Heart left ventricle (tissue), 16 donors: ENCODE results near the gene ATP2B2. TPM values are rescaled to one million over a fixed set of nuclear protein-coding genes. Genes with fewer than 3 reads are reported as not detected.

ENCODE experiments used
- ATAC-seq, 4 donors: fragments of 200-7000 bp; cut with Tn5 transposase; one replicate each; pipeline ENCODE4 v1.9.1; 2020 to 2022; ENCODE audit warnings: moderate library complexity in 4 of 4, mild to moderate bottlenecking in 3 of 4, moderate number of reproducible peaks in 1 of 4
- DNase-seq, 5 donors: peaks; one replicate each; pipeline ENCODE4 v3.0.0-alpha.2; 2020
- H3K27ac ChIP-seq, 12 donors: fragments of 200-600 bp; sonication (generic) in 4 of 12; one replicate each; pipeline versions ENCODE4 v1.5.0 to v1.8.0; 2016 to 2022; ENCODE audit warnings: mild to moderate bottlenecking in 2 of 12
- H3K27me3 ChIP-seq, 9 donors: fragments of 200-600 bp; sonication (generic) in 2 of 9; one replicate each; pipeline versions ENCODE4 v1.5.1 to v1.8.0; 2016 to 2022; ENCODE audit warnings: mild to moderate bottlenecking in 3 of 9
- H3K36me3 ChIP-seq, 9 donors: fragments of 200-600 bp; sonication (generic) in 2 of 9; one replicate each; pipeline versions ENCODE4 v1.5.0 to v1.8.0; 2018 to 2022; ENCODE audit warnings: mild to moderate bottlenecking in 2 of 9
- H3K4me1 ChIP-seq, 12 donors: fragments of 200-600 bp; sonication (generic) in 4 of 12; one replicate each; pipeline versions ENCODE4 v1.5.0 to v1.8.0; 2016 to 2022; ENCODE audit warnings: mild to moderate bottlenecking in 3 of 12
- H3K4me3 ChIP-seq, 12 donors: fragments of 200-600 bp; sonication (generic) in 4 of 12; one replicate each; pipeline versions ENCODE4 v1.5.0 to v1.8.0; 2017 to 2022; ENCODE audit warnings: mild to moderate bottlenecking in 9 of 12, moderate library complexity in 4 of 12
- H3K9me3 ChIP-seq, 12 donors: fragments of 200-600 bp; sonication (generic) in 4 of 12; one replicate each; pipeline versions ENCODE4 v1.5.0 to v1.8.0; 2016 to 2022; ENCODE audit warnings: mild to moderate bottlenecking in 1 of 12
- POLR2A ChIP-seq, 2 donors: fragments of 450-650 bp; IDR thresholded peaks; one replicate each; pipeline ENCODE4 v1.6.1; 2017; ENCODE audit warnings: antibody characterized with exemption in 2 of 2, mild to moderate bottlenecking in 2 of 2, moderate library complexity in 2 of 2
- WGBS, 4 donors: extraction: QIAGEN DNeasy Blood & Tissue Kit in 2 of 4; methylation state at CpG; one replicate each; pipeline versions ENCODE4 v1.1.5 to v1.1.7; 2013 to 2018; 5-methylcytosine and 5-hydroxymethylcytosine counted together
- intact Hi-C, 10 donors: fragments of 100-400 bp; cut with DNase I; formaldehyde crosslinking; loops; one replicate each; pipeline versions ENCODE4 v1.11.1 to v1.14.2; 2022
- polyA plus RNA-seq, 2 donors: library from polyadenylated mRNA; stranded (reverse); fragments of 200-250 nt; gene quantifications; one replicate each; pipeline ENCODE4 v1.2.3, GENCODE V29; 2013
- total RNA-seq, 9 donors: library from RNA; depleted of rRNA in 2 of 9; stranded (reverse); fragments of >200 nt in 2 of 9; fragmentation: NEBNext Ultra II Directional in 3 of 9; extraction: Animal tissue kit (Norgen Biotek cat#: 25700) in 3 of 9; gene quantifications; one replicate each; pipeline versions ENCODE4 v1.1.0 to v1.2.4, GENCODE V29; 2016 to 2023
- TF ChIP-seq, protein P1 (sequence below), 12 donors: fragments of 200-600 bp; sonication (generic) in 4 of 12; IDR thresholded peaks; one replicate each; pipeline versions ENCODE4 v1.5.0 to v1.8.0; 2018 to 2022; ENCODE audit warnings: antibody characterized with exemption in 12 of 12, mild to moderate bottlenecking in 5 of 12
- donor health status: ischemic (EF 13 %, LVEDD 7.1; RV severe dilation, severe dysfunction).
- donor health status: healthy with polysubstance abuse.
- donor health status: DM: no; HTN: yes; CAD: no.
- donor health status: DM: no; HTN: no; CAD: no.
- donor health status: ischemic (EF 25% LVEDD 6.9; RV normal size, moderate dysfunction).
- donor health status: ischemic (EF 25% LVEDD 5.7; RV mildly dilated, moderate dysfunction).
- donor health status: healthy.
- donor health status: DM: yes; HTN: yes; CAD: no.
- donor health status: ischemic (EF 35%, LVEDD 5.7; RV mildly dilated, moderate dysfunction).
- donor health status: nonischemic (EF 11% LVEDD 7.7; RV severe dilation, severe dysfunction).
- donor health status: DM: yes; HTN: yes; CAD: no.
- donor health status: PGD.
- donor health status: ischemic (EF 29% LVEDD 5.4; RV normal size, mild dysfunction).
- donor health status: nonischemic (EF 23%, LVEDD 6.1; RV moderate dilation, normal function).

ATP2B2 gene
- total and polyA plus RNA-seq, 11 donors, result 0.01 to 0.35 (median 0.12) TPM; not detected in 3

DNA sequence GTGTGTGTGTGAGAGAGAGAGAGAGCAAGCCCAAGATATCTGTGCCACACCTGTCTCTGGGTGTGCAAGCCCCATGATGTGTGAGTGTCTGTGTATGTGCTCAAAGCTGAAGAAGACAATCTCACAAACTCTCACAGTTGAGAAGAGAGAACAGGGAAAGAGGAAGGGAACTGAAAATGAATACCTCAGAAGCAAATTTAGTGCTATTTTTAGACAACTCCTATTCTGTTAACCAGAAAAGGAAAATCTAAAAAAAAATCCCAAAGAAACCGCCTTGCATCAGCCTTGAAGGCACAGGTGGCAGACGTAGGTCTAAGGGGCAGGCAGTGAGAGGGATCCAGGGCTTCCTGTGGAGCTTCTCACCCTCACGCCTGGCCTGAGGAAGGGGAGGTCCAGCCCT, 47.8 kb downstream of the ATP2B2 start:
- DNase-seq (no peak), ATAC-seq (no peak)
- Histone ChIP-seq H3K27me3 (peaks cover 0 to 10% (median 0%) of the 10 kb centered on the region in 9 donors), H3K27ac (no peak overlapping the region), H3K9me3 (no peaks in the 10 kb centered on the region), H3K4me1 (no peaks in the 10 kb centered on the region), H3K4me3 (no peak overlapping the region), H3K36me3 (no peaks in the 10 kb centered on the region)
- intact Hi-C loops, result no loop called here
- 27 to 32% (median 30%) methylated on average over 3 of the region's 3 CpGs for WGBS, 4 donors
- TF ChIP-seq POLR2A (IDR thresholded peaks at IDR 0.05), result no peak
- TF ChIP-seq, protein P1, sequence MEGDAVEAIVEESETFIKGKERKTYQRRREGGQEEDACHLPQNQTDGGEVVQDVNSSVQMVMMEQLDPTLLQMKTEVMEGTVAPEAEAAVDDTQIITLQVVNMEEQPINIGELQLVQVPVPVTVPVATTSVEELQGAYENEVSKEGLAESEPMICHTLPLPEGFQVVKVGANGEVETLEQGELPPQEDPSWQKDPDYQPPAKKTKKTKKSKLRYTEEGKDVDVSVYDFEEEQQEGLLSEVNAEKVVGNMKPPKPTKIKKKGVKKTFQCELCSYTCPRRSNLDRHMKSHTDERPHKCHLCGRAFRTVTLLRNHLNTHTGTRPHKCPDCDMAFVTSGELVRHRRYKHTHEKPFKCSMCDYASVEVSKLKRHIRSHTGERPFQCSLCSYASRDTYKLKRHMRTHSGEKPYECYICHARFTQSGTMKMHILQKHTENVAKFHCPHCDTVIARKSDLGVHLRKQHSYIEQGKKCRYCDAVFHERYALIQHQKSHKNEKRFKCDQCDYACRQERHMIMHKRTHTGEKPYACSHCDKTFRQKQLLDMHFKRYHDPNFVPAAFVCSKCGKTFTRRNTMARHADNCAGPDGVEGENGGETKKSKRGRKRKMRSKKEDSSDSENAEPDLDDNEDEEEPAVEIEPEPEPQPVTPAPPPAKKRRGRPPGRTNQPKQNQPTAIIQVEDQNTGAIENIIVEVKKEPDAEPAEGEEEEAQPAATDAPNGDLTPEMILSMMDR (IDR thresholded peaks at IDR 0.05), result no peak

DNA sequence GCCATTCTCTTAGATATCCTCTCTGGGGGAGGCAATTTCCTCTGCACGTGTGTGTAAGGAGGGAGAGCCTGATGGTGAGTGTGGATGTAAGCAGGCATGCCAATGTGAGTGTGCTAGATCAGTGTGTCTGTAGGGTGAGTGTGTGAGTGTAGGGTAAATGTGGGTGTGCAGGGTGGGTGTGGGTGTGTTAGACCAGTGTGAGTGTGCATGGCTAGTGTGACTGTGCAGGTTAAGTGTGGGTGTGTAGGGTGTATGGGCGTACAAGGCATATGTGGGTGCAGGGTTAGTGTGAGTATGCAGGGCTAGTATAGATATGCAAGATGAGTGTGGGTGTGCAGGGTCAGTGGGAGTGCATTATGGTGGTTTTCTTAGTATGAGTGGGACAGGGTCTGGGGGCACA, 48.4 kb downstream of the ATP2B2 start:
- TF ChIP-seq POLR2A (IDR thresholded peaks at IDR 0.05), result no peak
- TF ChIP-seq, protein P1 (IDR thresholded peaks at IDR 0.05), result no peak
- intact Hi-C loops, result no loop called here
- no peak overlapping the region for H3K4me3 ChIP-seq
- no peaks in the 10 kb centered on the region for H3K36me3 ChIP-seq
- peaks cover 0 to 15% (median 0%) of the 10 kb centered on the region in 9 donors for H3K27me3 ChIP-seq
- no peaks in the 10 kb centered on the region for H3K9me3 ChIP-seq
- no peak overlapping the region for H3K27ac ChIP-seq
- 53 to 65% (median 60%) methylated on average over 2 of the region's 2 CpGs for WGBS, 4 donors
- no peaks in the 10 kb centered on the region for H3K4me1 ChIP-seq
- no peak for ATAC-seq
- no peak for DNase-seq

DNA sequence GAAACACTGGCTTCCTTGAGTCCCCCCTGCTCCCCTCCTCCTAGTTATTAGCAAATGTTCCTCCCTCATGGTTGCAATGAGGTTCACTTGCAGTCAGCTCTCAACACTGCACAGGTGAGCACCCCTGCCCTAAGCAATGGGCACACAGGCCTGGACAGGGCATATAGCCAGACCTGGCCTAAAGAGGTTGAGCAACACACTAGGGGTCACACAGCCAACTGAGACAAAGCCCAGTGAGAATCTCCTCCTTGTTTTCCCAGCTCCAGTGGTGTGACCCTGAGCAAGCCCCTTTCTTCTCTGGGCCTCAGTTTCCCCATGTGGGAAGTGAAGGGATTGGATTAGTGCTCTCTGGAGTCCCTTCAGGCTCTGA, 49.9 kb downstream of the ATP2B2 start:
- TF ChIP-seq POLR2A (IDR thresholded peaks at IDR 0.05), result no peak
- TF ChIP-seq, protein P1 (IDR thresholded peaks at IDR 0.05), result no peak
- no peak for DNase-seq
- ATAC-seq, result no peak
- no peaks in the 10 kb centered on the region for H3K4me1 ChIP-seq
- no peak overlapping the region for H3K4me3 ChIP-seq
- no peak overlapping the region for H3K27ac ChIP-seq
- no peaks in the 10 kb centered on the region for H3K36me3 ChIP-seq
- peaks cover 0 to 22% (median 0%) of the 10 kb centered on the region in 9 donors for H3K27me3 ChIP-seq
- intact Hi-C loops, result no loop called here
- H3K9me3 ChIP-seq, result no peaks in the 10 kb centered on the region

DNA sequence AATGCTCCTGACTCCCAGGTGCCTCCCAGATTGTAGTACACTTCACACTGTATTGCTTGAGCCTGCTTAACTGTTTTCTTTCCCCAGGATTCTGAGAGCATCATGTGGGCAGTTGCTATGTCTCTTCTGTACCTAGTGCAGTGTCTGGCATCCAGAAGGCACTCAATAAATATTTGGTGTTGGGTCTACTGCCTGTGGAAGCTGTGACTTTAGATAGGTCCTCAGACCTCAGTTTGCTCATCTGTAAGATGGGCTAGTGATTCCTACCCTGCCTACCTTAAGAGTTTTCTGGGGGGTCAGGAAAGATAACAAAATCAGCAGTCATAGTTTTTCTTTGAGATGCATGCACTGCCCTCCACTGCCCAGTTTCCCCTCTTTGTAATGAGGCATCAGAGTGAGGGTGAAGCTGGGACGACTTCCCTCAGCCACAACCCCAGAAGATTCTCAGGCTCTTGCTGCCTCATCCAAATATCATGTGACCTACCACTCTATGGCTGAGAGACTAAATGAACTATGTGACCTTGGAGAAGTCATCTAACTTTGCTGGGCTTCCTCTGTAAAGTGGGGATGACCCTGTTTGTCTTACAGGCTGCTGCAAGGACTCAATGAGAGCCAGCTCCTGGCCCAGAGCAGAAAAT, 50.4 kb downstream of the ATP2B2 start:
- TF ChIP-seq POLR2A (IDR thresholded peaks at IDR 0.05), result no peak
- TF ChIP-seq, protein P1 (IDR thresholded peaks at IDR 0.05), result no peak
- Histone ChIP-seq H3K27ac (no peak overlapping the region), H3K27me3 (peaks cover 0 to 27% (median 0%) of the 10 kb centered on the region in 9 donors), H3K4me3 (no peak overlapping the region), H3K4me1 (no peaks in the 10 kb centered on the region), H3K9me3 (no peaks in the 10 kb centered on the region), H3K36me3 (no peaks in the 10 kb centered on the region)
- intact Hi-C loops, result no loop called here
- ATAC-seq, result no peak
- no peak for DNase-seq
- WGBS, 4 donors, result 0% methylated on average over 1 of the region's 1 CpG
